GM21717 (cell line): Measurements from ENCODE around the gene ZNF593.
A peak's percentile ranks its signal among the peaks of the same experiment; 100 is the strongest.

ENCODE experiments used
- ATAC-seq: cut with Tn5 transposase; IDR thresholded peaks from one replicate; pipeline ENCODE4 v1.9.1; 2021; ENCODE audit warnings: mild to moderate bottlenecking, moderate library complexity; ENCODE audit not compliant: unreplicated experiment

Gene ZNF593

DNA sequence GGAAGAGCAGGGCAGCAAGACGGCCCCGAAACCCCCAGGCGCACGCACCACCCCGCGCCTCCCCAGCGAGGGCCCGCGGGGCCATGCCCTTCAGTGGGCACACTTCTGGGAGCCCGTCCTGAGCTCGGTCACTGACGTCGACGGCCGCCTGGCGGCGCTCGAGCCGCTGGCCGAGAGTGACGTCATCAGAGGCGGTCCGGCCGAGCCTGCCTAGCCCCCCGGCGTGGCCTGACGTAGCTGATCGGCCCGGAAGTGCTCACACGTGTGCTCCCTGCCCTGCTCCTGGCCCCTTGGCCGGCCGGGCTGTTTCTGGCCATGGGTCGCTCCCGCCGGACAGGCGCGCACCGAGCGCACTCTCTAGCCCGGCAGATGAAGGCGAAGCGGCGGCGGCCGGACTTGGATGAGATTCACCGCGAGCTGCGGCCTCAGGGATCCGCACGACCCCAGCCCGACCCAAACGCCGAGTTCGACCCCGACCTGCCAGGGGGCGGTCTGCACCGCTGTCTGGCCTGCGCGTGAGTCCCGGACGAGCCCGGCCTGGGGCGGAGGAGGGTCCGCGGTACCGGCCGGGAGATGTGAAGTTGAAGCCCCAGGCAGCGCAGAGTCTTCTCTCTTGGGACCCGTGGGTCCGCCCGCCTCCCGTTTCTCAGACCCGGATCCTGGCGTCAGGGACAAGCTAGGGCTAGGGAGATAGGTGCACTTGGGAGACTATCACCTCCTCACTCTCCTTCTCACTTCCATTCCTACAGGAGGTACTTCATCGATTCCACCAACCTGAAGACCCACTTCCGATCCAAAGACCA is at the start of gene ZNF593:
Gene ZNF593, plus strand, starts transcription at position 240 of the 803 bp plus-strand sequence. Its CDS starts 76 bp downstream, at position 316.
- peak; percentile 89 for ATAC-seq

DNA sequence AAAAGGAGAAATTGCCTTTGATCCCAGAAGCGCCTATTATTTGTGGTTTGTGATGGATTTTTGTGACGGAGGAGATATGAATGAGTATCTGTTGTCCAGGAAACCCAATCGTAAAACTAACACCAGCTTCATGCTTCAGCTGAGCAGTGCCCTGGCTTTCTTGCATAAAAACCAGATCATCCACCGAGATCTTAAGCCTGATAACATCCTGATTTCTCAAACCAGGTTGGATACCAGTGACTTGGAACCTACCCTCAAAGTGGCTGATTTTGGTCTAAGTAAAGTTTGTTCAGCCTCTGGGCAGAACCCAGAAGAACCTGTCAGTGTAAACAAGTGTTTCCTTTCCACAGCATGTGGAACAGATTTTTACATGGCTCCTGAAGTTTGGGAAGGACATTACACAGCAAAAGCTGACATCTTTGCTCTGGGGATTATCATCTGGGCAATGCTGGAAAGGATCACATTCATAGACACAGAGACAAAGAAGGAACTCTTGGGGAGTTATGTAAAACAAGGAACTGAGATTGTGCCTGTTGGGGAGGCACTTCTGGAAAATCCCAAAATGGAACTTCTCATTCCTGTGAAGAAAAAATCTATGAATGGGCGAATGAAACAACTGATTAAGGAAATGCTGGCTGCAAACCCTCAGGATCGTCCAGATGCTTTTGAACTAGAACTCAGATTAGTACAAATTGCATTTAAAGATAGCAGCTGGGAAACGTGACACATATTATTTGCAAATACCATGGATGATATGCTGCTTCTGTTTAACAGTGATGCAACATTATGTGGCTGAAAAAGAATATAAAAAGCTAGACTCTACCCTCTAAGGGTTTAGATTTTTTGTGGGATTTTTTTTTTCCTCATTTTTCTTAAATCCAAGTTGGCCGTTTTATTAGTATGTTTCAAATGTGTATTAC is 47.6 kb upstream of the ZNF593 start:
- no peak for ATAC-seq

DNA sequence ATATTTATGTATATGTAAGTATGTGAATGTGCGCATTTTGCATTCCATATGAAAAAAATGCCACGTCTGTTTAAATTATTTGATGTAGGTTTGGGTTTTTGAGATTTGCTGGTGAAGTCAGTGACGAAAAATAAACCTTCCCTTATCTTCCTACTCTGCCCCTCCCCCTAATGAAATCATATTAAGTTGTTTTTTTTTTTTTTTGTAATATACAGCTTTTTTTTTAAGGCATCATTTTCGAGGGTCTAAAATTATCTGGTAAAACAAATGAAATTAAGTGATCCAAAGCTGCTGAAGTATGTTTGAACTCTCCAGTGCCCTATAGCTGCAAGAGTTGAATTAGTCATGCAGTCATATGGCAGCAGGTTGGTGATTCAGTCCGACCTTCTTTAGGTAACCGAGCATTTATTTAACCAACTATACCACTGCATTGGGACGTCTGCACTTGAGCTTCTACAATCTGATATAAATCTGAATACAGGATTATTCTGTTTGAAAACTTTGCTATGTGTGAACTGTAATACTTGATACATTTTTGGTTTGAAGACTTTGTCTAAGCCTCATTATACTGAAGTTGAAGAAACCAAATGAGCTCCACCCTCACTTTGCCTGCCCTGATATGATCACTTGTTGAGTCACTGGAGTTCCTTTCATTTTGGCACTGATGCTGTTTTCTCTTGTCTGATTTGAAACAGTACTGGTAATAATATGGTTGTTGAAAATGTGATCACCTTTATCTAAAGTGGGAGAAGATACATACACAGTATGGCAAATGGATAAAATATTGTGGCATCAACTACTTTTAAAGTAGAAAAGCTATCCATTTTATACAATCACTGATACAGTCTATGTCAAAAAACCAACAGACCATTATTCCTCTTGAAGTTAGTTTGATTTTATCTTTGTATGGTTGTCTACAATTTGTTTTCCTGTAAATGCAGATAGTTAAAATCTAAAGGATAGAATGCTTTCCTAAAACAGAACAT is 46.4 kb upstream of the ZNF593 start:
- ATAC-seq = no peak

DNA sequence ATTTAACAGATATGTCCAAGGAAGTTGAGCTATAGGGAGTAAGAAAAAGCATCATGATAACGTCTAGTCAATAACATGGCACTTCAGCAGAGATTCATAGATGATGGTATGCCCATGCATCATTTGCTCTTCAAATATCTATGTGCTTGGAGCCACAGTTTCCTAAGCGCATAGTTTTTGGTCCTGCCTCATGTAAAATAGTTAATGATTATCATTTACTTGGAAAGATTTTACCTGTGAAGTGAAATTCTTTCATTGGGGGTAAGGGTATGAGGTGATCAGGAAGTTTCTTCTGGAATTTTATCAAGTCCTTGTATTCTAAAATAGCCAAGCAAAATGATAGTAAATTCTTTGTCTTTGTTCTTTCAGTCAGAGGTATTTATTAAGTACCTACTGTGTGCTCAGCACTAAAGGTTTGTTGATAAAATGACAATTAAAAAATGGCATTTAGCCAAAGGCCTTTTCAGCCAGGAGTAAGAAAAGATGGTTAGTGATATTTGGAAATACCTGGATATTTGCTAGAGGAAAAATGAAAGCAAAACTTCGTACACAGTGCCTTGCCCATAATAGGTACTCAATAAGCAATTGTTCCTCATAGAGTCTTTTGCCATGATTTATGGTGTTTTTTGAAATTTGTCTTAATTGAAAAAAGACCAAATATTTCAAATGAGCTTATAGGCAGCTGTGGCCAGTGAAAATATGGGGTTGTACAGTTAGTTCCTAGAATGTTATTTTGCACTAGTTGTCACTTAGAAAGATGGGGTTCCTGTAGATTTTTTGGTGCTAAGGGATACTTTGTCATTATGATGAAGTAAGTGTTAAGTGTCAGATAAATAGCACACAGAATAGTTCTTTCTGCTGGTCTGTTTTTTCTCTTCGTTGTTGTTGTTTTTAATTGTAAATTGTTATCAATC is 45.0 kb upstream of the ZNF593 start:
- no peak for ATAC-seq

DNA sequence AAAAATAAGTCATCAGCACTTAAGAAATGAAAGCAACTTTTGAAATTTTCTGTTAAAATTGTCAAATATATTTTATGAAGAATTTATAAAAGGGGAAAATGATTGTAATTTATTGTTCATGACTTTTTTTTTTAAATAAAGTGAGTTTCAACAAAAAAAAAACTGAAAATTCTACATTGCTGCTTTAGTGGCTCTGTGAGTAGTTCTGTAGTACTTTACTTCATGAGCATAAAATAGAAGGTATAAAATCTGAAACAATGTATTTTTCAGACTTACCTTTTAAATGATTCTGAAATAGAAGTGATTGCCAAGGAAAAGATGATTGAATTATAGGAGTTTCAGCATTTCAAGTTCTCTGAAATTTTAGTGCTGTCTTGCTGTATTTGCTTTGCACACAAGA is 44.3 kb upstream of the ZNF593 start:
- ATAC-seq = no peak

DNA sequence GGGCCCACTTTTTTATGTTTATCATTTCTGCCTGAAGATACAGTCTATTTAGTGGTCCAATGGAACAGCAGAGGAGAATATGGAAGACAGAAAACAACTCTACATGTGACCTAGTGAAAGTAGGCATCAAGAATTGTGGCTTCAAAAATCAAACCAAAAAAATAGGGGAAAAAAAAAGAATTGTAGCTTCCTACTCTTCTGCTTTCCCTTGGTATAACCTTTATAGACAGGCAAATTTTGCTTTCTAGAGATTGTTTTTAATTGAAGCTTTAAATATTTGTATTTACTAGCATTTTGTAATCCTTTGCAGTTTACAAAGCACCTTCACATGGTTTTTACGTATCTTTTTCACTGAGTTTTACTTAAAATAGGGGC is 43.8 kb upstream of the ZNF593 start:
- ATAC-seq = no peak

DNA sequence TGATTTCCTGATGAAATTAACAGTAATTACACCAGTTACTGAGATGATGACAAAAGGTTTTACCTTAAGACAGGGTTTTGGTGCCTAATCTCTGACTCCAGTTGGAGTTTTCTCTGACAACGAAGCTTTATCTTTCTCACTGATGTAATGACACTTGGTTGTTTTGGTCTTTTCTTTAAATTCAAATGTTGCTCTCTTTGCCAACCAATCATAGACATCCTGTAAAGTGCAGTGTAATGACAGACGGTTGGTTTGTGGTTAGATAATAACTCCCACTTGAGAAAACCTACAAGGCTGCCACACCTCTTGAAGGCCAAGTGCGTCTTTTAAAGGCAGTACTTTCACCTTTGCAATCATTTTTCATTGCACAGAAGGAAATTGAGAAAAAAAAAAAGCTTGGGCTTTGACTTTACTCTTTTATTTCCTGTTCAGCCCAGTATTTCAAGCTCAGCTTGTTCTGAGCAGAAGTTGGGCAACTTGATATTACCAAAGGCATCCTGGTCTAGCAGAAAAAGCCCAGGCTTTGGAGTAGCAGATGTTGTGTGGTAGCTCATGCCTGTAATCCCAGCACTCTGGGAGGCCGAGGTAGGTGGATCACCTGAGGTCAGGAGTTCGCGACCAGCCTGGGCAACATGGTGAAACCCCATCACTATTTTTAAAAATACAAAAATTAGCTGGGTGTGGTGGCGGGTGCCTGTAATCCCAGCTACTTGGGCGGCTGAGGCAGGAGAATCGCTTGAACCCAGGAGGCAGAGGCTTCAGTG is 43.2 kb upstream of the ZNF593 start:
- peak; percentile 64 for ATAC-seq

DNA sequence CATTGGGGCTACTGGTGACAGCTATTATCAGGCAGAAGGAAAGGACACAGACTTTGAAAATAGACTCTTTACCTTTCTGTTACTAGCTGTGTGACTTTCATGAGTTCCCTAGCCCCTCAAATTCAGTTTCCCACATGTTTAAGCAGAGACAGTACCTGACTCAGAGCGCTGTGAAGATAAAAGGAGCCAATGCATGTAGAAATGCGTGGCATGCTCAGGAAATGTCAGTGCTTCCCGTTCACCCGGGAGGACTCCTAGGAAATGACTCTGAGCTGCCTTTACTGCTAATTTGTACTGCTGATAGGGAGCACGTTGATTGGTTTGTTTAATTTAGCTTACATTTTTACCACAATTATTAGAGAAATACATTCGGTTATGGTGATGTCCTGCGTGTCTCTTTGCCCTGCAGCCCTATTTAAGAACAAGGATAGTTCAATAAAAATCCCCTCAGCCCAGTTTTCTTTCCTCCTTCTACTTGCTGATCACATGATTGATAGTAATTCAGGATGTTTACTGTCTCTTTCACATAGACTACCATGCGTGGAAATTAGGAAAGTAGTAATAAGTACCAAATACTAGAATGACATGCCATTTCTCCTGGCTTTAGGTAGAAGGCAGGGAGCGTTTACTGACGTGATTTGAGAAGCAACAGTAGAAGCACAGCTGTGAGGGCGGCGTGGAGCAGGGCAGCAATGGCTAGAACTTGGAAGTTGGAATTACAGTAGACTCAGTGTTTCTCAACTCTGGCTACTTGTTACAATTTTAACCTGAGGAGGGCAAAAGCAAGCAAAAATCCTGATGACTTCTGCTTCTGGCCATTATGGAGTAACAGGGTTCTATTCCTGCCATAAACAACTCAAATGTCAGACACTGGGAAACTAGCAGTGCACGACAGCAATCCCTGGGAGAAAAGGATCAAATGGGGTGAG is 42.2 kb upstream of the ZNF593 start:
- no peak for ATAC-seq

DNA sequence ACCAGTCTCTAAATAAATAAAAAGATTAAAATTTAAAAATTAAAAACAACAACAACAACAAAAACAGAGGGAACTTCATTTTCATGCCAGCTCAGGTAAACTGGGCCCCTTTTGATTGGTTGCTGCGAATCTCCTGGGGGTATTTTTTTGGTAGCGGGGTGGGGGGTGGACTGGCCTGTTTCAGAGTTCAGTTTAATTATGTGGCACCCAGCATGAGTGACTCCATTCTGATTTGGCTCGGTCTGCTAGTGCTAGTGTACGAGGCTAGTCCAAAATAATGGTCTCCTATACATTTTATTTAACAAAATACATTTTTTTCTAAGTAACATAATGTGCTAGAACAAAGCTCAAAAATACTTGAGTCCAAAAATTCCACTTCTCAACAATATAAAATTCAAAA is 39.9 kb upstream of the ZNF593 start:
- ATAC-seq = no peak

DNA sequence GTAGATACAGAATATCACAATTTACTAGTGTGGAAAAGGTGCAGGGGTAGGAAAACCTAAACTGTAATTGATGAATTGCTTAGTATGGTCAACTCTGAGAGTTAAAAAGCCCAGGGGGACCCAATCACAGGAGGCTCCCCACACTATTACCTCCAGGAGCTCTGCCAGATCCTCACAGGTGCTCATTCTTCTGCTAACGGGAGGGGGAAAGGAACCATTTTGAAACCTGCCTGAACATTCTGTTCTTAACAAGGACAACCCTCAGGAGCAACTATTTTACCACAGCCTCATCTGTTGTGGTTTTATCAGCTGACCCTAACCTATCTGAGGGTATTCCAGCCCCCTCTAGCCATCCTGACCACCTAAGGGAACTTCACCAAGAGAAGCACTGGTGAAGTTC is 39.0 kb upstream of the ZNF593 start:
- no peak for ATAC-seq

DNA sequence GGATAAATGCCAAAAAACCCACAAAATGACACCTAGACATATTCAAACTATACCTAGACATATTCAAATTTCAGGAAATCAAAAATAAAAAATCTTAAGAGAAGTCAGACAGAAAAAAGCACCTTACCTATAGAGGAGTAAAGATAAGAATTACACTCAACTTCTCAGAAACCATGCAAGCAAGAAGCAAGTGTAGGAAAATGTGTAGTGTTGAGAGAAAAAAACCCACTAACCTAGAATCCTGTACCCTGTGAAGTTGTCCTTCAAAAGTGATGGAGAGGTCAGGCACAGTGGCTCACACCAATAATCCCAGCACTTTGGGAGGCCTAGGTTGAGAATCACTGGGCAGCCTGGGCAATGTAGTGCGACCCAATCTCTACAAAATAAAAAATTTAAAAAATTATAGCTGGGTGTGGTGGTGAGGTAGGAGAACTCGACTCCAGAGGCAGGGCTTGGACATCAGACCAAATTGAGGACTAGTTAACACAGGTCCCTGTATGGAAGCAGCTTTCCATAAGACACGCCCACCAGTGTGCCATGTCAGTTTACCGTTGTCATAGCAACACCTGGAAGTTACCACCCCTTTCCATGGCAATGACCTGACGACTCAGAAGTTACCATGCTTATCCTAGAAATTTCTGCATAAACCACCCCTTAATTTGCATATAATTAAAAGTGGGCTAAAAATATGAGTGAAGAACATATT is 37.4 kb upstream of the ZNF593 start:
- ATAC-seq = no peak

DNA sequence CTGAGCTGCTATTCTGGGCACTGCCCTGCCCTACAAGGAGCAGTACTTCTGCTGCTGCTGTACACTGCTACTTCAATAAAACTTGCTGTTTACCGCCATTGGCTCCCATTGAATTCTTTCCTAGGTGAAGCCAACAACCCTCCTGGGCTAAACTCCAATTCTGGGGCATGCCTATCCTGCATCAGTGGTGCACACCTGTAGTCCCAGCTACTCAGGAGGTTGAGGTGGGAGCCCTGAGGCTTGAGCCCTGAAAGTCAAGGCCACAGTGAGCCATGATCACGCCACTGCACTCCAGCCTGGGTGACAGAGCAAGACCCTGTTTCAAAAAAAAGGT is 36.9 kb upstream of the ZNF593 start:
- ATAC-seq = no peak

DNA sequence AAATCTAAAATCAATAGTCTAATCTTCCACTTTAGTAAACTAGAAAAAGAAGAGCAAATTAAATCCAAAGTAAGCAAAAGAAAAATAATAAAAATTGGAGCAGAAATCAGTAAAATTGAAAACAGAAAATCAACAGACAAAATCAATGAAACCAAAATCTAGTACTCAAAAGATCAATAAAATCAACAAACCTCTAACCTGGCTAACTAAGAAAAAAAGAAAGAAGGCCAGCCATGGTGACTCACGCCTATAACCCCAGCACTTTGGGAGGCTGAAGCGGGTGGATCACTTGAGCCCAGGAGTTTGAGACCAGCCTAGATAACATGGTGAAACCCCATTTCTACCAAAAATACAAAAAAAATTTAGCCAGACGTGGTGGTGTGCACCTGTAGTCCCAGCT is 35.2 kb upstream of the ZNF593 start:
- ATAC-seq = no peak

DNA sequence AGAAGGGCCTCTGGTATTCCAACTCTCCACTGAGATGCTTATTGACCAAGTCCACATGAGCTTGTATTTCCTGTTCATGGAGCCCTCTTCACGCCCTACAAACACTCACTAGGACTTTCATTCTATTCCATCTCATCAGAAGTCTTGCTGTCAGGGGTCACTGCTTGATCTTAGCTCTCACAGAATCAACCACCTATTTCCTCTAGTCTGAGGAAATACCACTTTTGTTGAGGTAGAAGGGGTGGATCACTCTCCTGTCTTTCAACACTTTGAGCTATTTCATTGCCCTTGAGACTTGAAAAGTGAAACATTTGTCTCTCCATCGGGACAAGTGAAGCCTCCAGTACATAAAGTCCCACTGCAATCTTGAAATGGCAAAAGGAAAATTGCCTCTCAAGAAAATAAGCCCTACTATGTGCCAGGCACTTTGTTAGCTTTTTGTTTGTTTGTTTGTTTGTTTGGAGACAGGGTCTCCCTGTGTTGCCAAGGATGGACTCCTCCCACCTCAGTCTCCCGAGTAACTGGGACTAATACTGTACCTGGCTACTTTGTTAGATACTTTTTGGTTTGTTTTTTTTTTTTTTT is 30.6 kb upstream of the ZNF593 start:
- ATAC-seq = no peak

DNA sequence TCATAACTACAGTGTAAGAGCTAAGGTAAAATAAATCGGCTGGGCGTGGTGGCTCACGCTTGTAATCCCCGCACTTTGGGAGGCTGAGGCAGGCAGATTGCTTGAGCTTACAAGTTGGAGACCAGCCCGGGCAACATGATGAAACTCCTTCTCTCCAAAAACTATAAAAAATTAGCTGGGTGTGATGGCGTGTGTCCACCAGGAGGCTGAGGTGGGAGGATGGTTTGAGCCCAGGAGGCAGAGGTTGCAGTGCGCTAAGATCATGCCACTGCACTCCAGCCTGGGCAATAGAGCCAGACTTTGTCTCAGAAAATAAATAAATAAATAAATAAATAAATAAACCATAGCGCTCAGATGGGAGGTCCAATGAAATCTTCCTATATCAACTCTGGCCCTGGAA is 27.5 kb upstream of the ZNF593 start:
- no peak for ATAC-seq

DNA sequence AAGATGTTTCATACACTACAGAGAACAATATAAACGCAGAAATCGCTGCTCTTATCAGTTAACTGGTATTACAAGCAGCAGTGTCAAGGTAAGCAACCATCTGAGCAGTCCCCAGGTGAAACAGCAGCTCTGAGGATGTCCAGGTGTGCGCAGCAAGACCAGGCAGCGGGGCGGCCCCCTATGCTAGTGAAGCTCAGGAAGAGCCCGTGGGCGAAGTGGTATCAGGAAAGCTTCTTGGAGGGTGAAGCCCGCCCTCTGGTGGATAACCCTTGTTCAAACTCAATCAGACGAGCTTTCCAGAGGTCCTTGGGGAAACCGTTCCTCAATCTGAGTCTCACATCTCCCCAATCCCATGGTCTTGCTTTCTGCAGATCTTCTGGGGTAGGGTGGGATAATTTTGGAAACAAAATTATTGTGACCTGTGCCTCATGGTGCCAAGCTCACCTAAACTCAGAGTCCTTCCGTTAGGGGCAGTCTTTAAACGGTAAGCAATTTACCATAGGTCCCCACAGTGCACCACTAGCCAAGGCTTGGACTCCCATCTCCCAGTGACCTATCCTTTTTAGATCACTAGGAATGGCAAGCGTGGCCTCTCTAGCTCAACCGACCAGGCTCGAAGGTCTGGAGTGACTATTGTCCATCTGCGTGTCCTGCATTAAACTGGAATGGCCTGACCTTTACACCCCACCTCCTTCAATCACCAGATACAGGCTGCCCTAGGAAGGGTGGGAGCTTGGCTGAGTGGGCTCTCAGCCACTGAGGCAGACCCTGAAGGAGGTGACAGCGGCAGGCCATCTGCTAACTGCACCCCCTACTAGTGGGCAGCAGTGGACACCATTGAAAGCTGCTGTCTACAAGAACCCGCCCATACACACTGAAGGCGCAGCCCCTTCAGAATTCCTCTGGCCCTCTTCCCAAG is 24.4 kb upstream of the ZNF593 start:
- ATAC-seq = no peak
